B cell (primary cell): ENCODE measurements around the gene OR10R2. TPM values are rescaled to one million over a fixed set of nuclear protein-coding genes. Genes with fewer than 3 reads are reported as not detected.
"Not testable (repeated sequence)": the region's sequence is repeated elsewhere in the genome, so short reads cannot be mapped to it uniquely, and the experiment has no call there.

ENCODE experiments used
- ATAC-seq: fragments of 200-7000 bp; cut with Tn5 transposase; one replicate; pipeline ENCODE4 v1.10.0; 2021; ENCODE audit warnings: low read depth, mild to moderate bottlenecking, moderate number of reproducible peaks, moderate library complexity
- CTCF ChIA-PET: fragments of 350-600 bp; sonication (Branson Sonifier 250); formaldehyde crosslinking; loops from one replicate; lab custom pipeline; 2021; ENCODE audit warnings: antibody characterized with exemption, inconsistent platforms; lab: Charles Lee
- POLR2A ChIA-PET: fragments of 350-600 bp; sonication (Branson Sonifier 250); formaldehyde crosslinking; loops from one replicate; lab custom pipeline; 2021; ENCODE audit warnings: antibody characterized with exemption; lab: Charles Lee
- DNase-seq: peaks from one replicate; pipeline ENCODE4 v3.0.0; 2013
- H2AFZ ChIP-seq: 2 replicates; pipeline ENCODE4 v1.6.1; 2012; ENCODE audit warnings: mild to moderate bottlenecking, low read depth, low read length; ENCODE audit not compliant: insufficient read depth, poor library complexity, severe bottlenecking
- H3K27ac ChIP-seq, 2 donors: 1 replicate in 1 of 2; 2 replicates in 1 of 2; pipeline ENCODE4 v1.5.1; 2012 to 2013; ENCODE audit warnings: low read length in 2 of 2, mild to moderate bottlenecking in 2 of 2, moderate library complexity in 1 of 2
- H3K27me3 ChIP-seq, 4 experiments: fragments of 200-600 bp in 1 of 4; sonication (generic) in 1 of 4; replicated peaks in 1 of 4; 1 replicate in 2 of 4; 2 replicates in 2 of 4; pipeline versions ENCODE4 v1.6.1 to v1.7.0; 2013 to 2016; ENCODE audit warnings: low read length in 3 of 4, mild to moderate bottlenecking in 2 of 4, mixed read lengths in 1 of 4, moderate library complexity in 1 of 4; ENCODE audit not compliant: insufficient read depth in 4 of 4, control insufficient read depth in 3 of 4; ENCODE audit errors: control extremely low read depth in 1 of 4
- H3K36me3 ChIP-seq, 2 experiments: replicated peaks in 1 of 2; 1 replicate in 1 of 2; 2 replicates in 1 of 2; pipeline versions ENCODE4 v1.6.1 to v1.7.1; 2013; ENCODE audit warnings: low read length in 1 of 2; ENCODE audit not compliant: insufficient read depth in 2 of 2, control insufficient read depth in 1 of 2; ENCODE audit errors: control extremely low read depth in 1 of 2, extremely low read depth in 1 of 2
- H3K4me1 ChIP-seq, 2 donors: fragments of 200-600 bp in 1 of 2; sonication (generic) in 1 of 2; 1 replicate in 1 of 2; 2 replicates in 1 of 2; pipeline versions ENCODE4 v1.5.1 to v1.6.1; 2013 to 2017; ENCODE audit warnings: low read length in 2 of 2; ENCODE audit not compliant: control insufficient read depth in 2 of 2, insufficient read depth in 2 of 2
- H3K4me2 ChIP-seq: replicated peaks from 2 replicates; pipeline ENCODE3; 2012; ENCODE audit warnings: mild to moderate bottlenecking, low read depth, low read length; ENCODE audit not compliant: poor library complexity, severe bottlenecking
- H3K4me3 ChIP-seq, 5 experiments: fragments of 200-600 bp in 1 of 5; sonication (generic) in 1 of 5; 1 replicate in 3 of 5; 2 replicates in 2 of 5; pipeline versions ENCODE4 v1.5.1 to v1.7.0; 2011 to 2016; ENCODE audit warnings: low read length in 4 of 5, mild to moderate bottlenecking in 4 of 5, low read depth in 2 of 5, control low read depth in 1 of 5, moderate library complexity in 1 of 5; ENCODE audit not compliant: insufficient read depth in 1 of 5; ENCODE audit errors: control extremely low read depth in 1 of 5, extremely low read depth in 1 of 5
- H3K79me2 ChIP-seq: fragments of 200-600 bp; sonication (generic); one replicate; pipeline ENCODE4 v1.6.0; 2016; ENCODE audit warnings: low read length; ENCODE audit not compliant: control insufficient read depth, insufficient read depth
- H3K9ac ChIP-seq: fragments of 200-600 bp; sonication (generic); 2 replicates; pipeline ENCODE4 v1.6.1; 2017; ENCODE audit warnings: mild to moderate bottlenecking, low read length, moderate library complexity
- H3K9me3 ChIP-seq, 3 donors: one replicate each; pipeline versions ENCODE4 v1.6.1 to v1.7.1; 2013; ENCODE audit warnings: low read length in 2 of 3; ENCODE audit not compliant: control insufficient read depth in 2 of 3, insufficient read depth in 1 of 3; ENCODE audit errors: control extremely low read depth in 1 of 3
- H4K20me1 ChIP-seq: 2 replicates; pipeline ENCODE4 v1.6.0; 2012; ENCODE audit warnings: mild to moderate bottlenecking, low read length; ENCODE audit not compliant: insufficient read depth, control insufficient read depth, poor library complexity, severe bottlenecking
- H3K27ac Mint-ChIP-seq: one replicate; pipeline ENCODE4 v1.8.0; 2021; ENCODE audit warnings: mixed read lengths
- H3K27me3 Mint-ChIP-seq: one replicate; pipeline ENCODE4 v1.8.0; 2021; ENCODE audit warnings: mixed read lengths
- H3K4me1 Mint-ChIP-seq: one replicate; pipeline ENCODE4 v1.8.0; 2021; ENCODE audit warnings: mixed read lengths
- H3K4me3 Mint-ChIP-seq: one replicate; pipeline ENCODE4 v1.8.0; 2021; ENCODE audit warnings: mixed read lengths
- H3K9me3 Mint-ChIP-seq: one replicate; pipeline ENCODE4 v1.8.0; 2022; ENCODE audit warnings: mixed read lengths; ENCODE audit not compliant: insufficient read depth
- EZH2 ChIP-seq: IDR thresholded peaks from 2 replicates; pipeline ENCODE4 v1.6.1; 2012; ENCODE audit warnings: borderline replicate concordance, low read depth, mild to moderate bottlenecking, moderate library complexity, low read length; ENCODE audit not compliant: insufficient read depth, poor library complexity, severe bottlenecking
- WGBS: methylation state at CpG from one replicate; pipeline ENCODE4 v1.1.5; 2013; ENCODE audit warnings: missing lambda C conversion rate; ENCODE audit not compliant: insufficient coverage; 5-methylcytosine and 5-hydroxymethylcytosine counted together
- intact Hi-C: fragments of 100-400 bp; cut with micrococcal nuclease; formaldehyde crosslinking; loops from one replicate; pipeline ENCODE4 v1.10.0; 2022
- polyA plus RNA-seq: library from polyadenylated mRNA; depleted of rRNA; stranded (reverse); fragments of >200 nt; gene quantifications from 2 replicates; pipeline ENCODE4 v1.2.3, GENCODE V29; 2012
- total RNA-seq, 2 donors: library from RNA; stranded (reverse); fragments of 120-200 nt in 1 of 2; gene quantifications; 1 replicate in 1 of 2; 2 replicates in 1 of 2; pipeline versions ENCODE4 v1.2.3 to v1.2.4, GENCODE V29; 2013 to 2022
- TF ChIP-seq, protein P1 (sequence below): fragments of 200-600 bp; IDR thresholded peaks from one replicate; pipeline ENCODE4 v1.8.0; 2022; ENCODE audit warnings: antibody characterized with exemption, mild to moderate bottlenecking

OR10R2 gene
- total and polyA plus RNA-seq, 2 donors (not counting 1 experiment from before 2014, with no cell fraction given) = not detected

DNA sequence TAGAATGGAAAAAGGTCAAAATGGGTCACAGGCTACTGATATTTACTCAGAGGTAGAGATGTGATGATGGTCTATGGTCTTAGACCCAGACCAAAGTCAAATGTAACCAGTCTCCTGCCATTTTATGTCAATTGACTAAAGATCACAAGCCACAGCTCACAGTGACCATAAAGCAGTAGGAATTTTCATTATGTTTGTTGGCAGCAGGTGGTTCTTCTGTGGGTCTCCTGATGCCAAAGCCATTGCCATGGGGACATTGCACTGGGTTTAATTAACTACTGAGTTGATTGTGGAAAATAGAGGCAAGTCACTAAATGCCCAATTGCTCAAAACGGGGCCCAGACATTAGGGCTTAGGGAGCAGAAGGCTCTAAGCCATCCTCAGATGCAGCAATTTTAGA, 45.9 kb upstream of the OR10R2 start, which contains the start of gene OR10K2:
Gene OR10K2 (minus strand): TSS at position 101 of the 400 bp plus-strand sequence. CDS start 5,371 bp downstream, outside the sequence.
- no peak within 1 kb of the TSS for H2AFZ ChIP-seq
- TF ChIP-seq, protein P1, sequence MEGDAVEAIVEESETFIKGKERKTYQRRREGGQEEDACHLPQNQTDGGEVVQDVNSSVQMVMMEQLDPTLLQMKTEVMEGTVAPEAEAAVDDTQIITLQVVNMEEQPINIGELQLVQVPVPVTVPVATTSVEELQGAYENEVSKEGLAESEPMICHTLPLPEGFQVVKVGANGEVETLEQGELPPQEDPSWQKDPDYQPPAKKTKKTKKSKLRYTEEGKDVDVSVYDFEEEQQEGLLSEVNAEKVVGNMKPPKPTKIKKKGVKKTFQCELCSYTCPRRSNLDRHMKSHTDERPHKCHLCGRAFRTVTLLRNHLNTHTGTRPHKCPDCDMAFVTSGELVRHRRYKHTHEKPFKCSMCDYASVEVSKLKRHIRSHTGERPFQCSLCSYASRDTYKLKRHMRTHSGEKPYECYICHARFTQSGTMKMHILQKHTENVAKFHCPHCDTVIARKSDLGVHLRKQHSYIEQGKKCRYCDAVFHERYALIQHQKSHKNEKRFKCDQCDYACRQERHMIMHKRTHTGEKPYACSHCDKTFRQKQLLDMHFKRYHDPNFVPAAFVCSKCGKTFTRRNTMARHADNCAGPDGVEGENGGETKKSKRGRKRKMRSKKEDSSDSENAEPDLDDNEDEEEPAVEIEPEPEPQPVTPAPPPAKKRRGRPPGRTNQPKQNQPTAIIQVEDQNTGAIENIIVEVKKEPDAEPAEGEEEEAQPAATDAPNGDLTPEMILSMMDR = no peak
- no peak for TF ChIP-seq EZH2
- H3K4me3 ChIP-seq = no peak within 1 kb of the TSS
- intact Hi-C loops = no loop called here
- ATAC-seq (no peak), DNase-seq (no peak)
- no peak within 1 kb of the TSS for H3K4me2 ChIP-seq
- Mint-ChIP-seq H3K27me3 (peaks cover 7% of the 10 kb centered on the region), H3K27ac (no peak within 1 kb of the TSS), H3K4me1 (no peaks in the 10 kb centered on the region), H3K4me3 (no peak within 1 kb of the TSS), H3K9me3 (peaks cover 3% of the 10 kb centered on the region)
- CTCF ChIA-PET = no interaction called here
- no peaks in the 10 kb centered on the region for H3K79me2 ChIP-seq
- H3K9me3 ChIP-seq = no peaks in the 10 kb centered on the region
- H3K4me1 ChIP-seq = no peaks in the 10 kb centered on the region
- no peaks in the 10 kb centered on the region for H4K20me1 ChIP-seq
- no CpG with 5 or more reads among the region's 1 CpG for WGBS
- POLR2A ChIA-PET = no interaction called here
- H3K36me3 ChIP-seq = no peaks in the 10 kb centered on the region
- H3K27ac ChIP-seq = no peak within 1 kb of the TSS
- no peak within 1 kb of the TSS for H3K9ac ChIP-seq
- H3K27me3 ChIP-seq = peaks cover 0 to 3% (median 0%) of the 10 kb centered on the region in 4 experiments

DNA sequence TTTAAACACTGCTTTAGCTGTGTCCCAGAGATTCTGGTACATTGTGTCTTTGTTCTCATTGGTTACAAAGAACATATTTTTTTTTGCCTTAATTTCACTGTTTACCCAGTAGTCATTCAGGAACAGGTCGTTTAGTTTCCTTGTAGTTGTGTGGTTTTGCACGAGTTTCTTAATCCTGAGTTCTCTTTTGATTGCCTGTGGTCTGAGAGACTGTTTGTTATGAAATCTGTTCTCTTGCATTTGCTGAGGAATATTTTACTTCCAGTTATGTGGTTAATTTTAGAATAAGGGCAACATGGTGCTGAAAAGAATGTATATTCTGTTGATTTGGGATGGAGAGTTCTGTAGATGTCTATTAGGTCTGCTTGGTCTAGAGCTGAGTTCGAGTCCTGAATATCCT, 41.9 kb upstream of the OR10R2 start:
- H3K27ac ChIP-seq, H3K9ac ChIP-seq, DNase-seq, H4K20me1 ChIP-seq, H2AFZ ChIP-seq, H3K4me3 Mint-ChIP-seq, H3K27ac Mint-ChIP-seq, intact Hi-C loops, H3K4me1 Mint-ChIP-seq, CTCF ChIA-PET, ATAC-seq, H3K4me1 ChIP-seq, H3K79me2 ChIP-seq, H3K36me3 ChIP-seq, H3K4me2 ChIP-seq, H3K4me3 ChIP-seq, POLR2A ChIA-PET, H3K9me3 Mint-ChIP-seq: not testable (repeated sequence)
- Histone ChIP-seq H3K27me3 (peaks cover 0 to 15% (median 5%) of the 10 kb centered on the region in 4 experiments), H3K9me3 (peaks cover 0 to 13% (median 6%) of the 10 kb centered on the region in 3 donors)
- WGBS = 66% methylated on average over 3 of the region's 3 CpGs
- peaks cover 12% of the 10 kb centered on the region for H3K27me3 Mint-ChIP-seq
